Ovary (tissue), 3 donors: ENCODE data around the gene DCTN3.

Source experiments
- CTCF ChIP-seq, 3 donors: fragments of 450-650 bp in 2 of 3; fragments of 200-600 bp in 1 of 3; IDR thresholded peaks; one replicate each; pipeline versions ENCODE4 v1.5.1 to v1.8.0; 2016 to 2022; ENCODE audit warnings: antibody characterized with exemption in 3 of 3, mild to moderate bottlenecking in 1 of 3
- POLR2A ChIP-seq: fragments of 450-650 bp; IDR thresholded peaks from one replicate; pipeline ENCODE4 v1.6.1; 2017; ENCODE audit warnings: antibody characterized with exemption, mild to moderate bottlenecking, moderate library complexity
- donor health status: DM: no; HTN: no; CAD: no.

- TF ChIP-seq CTCF (IDR thresholded peaks at IDR 0.05) (no peak), POLR2A (no peak)
Observed at GRCh38 chr9:34644766-34645314, 24.5 kb upstream of the DCTN3 start.
